SK-N-MC (cell line): Measurements from ENCODE around the gene KLHL26.

Experiments used
- EZH2 ChIP-seq: fragments of 200-600 bp; sonication (generic); IDR thresholded peaks from one replicate; pipeline ENCODE4 v1.6.1; 2017; ENCODE audit warnings: antibody characterized with exemption
- POLR2AphosphoS5 ChIP-seq: IDR thresholded peaks from 2 replicates; pipeline ENCODE4 v1.6.1; 2012; ENCODE audit warnings: mild to moderate bottlenecking, low read depth, low read length, borderline replicate concordance

- TF ChIP-seq EZH2: no peak
- no peak for TF ChIP-seq POLR2AphosphoS5
Observed at GRCh38 chr19:18712981-18713380, 76.2 kb downstream of the KLHL26 start.
